Neutrophil (primary cell): ENCODE data around the gene SNX6.
"Not testable (repeated sequence)": the region's sequence is repeated elsewhere in the genome, so short reads cannot be mapped to it uniquely, and the experiment has no call there.

Source experiments
- H3K27ac ChIP-seq: fragments of 200-600 bp; sonication (generic); 2 replicates; pipeline ENCODE4 v1.5.1; 2016; ENCODE audit warnings: mild to moderate bottlenecking, moderate library complexity
- H3K27me3 ChIP-seq: fragments of 200-600 bp; sonication (generic); 2 replicates; pipeline ENCODE4 v1.6.0; 2016; ENCODE audit warnings: mild to moderate bottlenecking
- H3K36me3 ChIP-seq: fragments of 200-600 bp; sonication (generic); 2 replicates; pipeline ENCODE4 v1.5.1; 2017
- H3K4me1 ChIP-seq, 2 experiments: fragments of 200-600 bp in 1 of 2; sonication (generic) in 1 of 2; 1 replicate in 1 of 2; 2 replicates in 1 of 2; pipeline versions ENCODE4 v1.5.1 to v1.6.1; 2013 to 2016; ENCODE audit warnings: low read depth in 1 of 2, low read length in 1 of 2, mild to moderate bottlenecking in 1 of 2, moderate library complexity in 1 of 2; ENCODE audit not compliant: control insufficient read depth in 1 of 2, insufficient read depth in 1 of 2
- H3K4me3 ChIP-seq, 2 experiments: fragments of 200-600 bp in 1 of 2; sonication (generic) in 1 of 2; 1 replicate in 1 of 2; 2 replicates in 1 of 2; pipeline ENCODE4 v1.5.1; 2013 to 2016; ENCODE audit warnings: low read depth in 1 of 2, low read length in 1 of 2, mild to moderate bottlenecking in 1 of 2, moderate library complexity in 1 of 2
- H3K9me3 ChIP-seq: fragments of 200-600 bp; sonication (generic); 2 replicates; pipeline ENCODE4 v1.5.1; 2016
- TF ChIP-seq, protein P1 (sequence below): fragments of 200-600 bp; sonication (generic); IDR thresholded peaks from 2 replicates; pipeline ENCODE4 v1.5.1; 2016; ENCODE audit warnings: antibody characterized with exemption

The SNX6 gene

DNA sequence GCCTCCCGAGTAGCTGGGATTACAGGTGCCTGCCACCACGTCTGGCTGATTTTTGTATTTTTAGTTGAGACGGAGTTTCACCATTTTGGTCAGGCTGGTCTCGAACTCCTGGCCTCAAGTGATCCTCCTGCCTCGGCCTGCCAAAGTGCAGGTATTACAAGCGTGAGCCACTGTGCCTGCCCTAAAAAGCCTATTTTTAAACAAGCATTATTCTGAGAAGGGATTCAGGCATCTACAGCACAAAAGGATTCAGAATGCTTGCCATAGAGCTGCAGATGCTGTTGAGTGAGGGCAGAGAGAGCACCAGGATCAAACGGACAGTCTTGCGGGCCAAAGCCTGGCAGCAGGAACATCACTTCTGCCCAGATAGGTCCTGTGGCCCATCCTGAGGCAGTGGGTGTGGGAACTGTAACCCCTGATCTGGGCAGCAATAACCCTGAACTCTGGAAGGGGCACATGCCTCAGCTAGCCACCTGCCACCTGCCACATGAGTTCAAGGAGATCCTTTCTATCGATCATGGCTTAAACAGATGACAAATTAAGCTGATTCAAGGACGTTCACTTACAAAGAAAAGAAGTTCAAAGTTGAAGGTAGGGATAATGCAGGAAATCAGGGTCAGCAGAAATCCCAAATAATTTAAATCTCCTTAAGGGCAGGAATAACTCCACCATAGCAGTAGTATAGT lies 16.8 kb upstream of the SNX6 start:
- Histone ChIP-seq H3K27ac (no peak overlapping the region), H3K9me3 (no peaks in the 10 kb centered on the region), H3K4me1 (no peaks in the 10 kb centered on the region), H3K36me3 (no peaks in the 10 kb centered on the region), H3K27me3 (no peaks in the 10 kb centered on the region), H3K4me3 (no peak overlapping the region)
- TF ChIP-seq, protein P1, sequence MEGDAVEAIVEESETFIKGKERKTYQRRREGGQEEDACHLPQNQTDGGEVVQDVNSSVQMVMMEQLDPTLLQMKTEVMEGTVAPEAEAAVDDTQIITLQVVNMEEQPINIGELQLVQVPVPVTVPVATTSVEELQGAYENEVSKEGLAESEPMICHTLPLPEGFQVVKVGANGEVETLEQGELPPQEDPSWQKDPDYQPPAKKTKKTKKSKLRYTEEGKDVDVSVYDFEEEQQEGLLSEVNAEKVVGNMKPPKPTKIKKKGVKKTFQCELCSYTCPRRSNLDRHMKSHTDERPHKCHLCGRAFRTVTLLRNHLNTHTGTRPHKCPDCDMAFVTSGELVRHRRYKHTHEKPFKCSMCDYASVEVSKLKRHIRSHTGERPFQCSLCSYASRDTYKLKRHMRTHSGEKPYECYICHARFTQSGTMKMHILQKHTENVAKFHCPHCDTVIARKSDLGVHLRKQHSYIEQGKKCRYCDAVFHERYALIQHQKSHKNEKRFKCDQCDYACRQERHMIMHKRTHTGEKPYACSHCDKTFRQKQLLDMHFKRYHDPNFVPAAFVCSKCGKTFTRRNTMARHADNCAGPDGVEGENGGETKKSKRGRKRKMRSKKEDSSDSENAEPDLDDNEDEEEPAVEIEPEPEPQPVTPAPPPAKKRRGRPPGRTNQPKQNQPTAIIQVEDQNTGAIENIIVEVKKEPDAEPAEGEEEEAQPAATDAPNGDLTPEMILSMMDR, result no peak

DNA sequence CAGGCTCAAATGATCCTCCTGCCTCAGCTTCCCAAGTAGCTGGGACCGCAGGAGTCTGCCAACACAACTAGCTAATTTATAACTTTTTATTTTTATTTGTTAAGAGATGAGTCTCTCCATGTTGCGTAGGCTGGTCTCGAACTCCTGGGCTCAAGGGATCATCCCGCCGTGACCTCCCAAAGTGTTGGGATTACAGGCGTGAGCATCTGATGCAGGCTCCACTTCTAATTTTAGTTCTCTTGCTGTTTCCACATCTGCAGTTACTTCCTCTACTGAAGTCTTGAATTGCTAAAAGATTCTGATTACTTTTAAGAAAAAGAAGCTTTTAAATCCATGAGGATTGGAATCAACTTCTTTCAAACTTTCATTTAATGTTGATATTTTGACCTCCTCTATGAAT lies 13.4 kb upstream of the SNX6 start:
- no peak overlapping the region for H3K27ac ChIP-seq
- TF ChIP-seq, protein P1, result no peak

DNA sequence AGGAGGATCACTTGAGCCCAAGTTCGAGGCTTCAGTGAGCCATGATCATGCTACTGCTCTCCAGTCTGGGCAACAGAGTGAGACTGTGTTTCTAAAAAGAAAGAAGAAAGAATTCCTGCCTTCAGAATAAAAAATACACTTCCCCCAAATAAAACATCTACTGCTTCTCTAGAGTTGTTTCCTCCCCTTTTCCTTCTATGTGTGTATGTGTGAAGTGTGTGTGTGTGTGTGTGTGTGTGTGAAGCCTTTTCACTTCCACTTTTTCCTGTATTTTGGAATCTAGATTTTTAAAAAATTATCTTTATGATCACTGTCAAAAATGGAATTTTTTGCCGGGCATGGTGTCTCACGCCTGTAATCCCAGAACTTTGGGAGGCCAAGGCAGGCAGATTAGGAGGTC lies 12.6 kb upstream of the SNX6 start:
- Histone ChIP-seq H3K4me3 (no peak overlapping the region), H3K27me3 (no peaks in the 10 kb centered on the region), H3K36me3 (no peaks in the 10 kb centered on the region), H3K4me1 (no peaks in the 10 kb centered on the region), H3K27ac (no peak overlapping the region), H3K9me3 (no peaks in the 10 kb centered on the region)
- TF ChIP-seq, protein P1, result no peak

More for the DNA sequence above, 13.4 kb upstream of the SNX6 start:
- Histone ChIP-seq H3K4me1 (no peaks in the 10 kb centered on the region), H3K27me3 (no peaks in the 10 kb centered on the region), H3K36me3 (no peaks in the 10 kb centered on the region), H3K4me3 (no peak overlapping the region), H3K9me3 (no peaks in the 10 kb centered on the region)

DNA sequence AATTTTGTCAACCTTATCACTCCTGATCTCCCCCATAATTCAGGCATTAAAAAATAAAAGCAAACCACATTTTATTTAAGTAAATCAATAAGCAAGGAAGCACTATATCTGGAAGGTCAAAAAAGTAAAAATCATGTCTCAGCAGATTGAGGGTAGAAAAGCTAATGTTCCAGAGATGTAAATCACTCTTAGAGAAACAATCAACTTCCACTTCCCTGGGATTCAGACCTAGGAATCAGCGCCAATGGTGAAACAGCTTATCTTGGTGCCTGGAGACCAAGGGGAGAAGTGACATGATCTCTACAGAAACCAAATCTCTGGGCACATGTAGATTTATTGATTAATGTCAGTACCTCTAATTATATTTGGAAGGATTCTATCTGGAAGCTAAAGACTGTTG lies 10.9 kb upstream of the SNX6 start:
- Histone ChIP-seq H3K36me3 (no peaks in the 10 kb centered on the region), H3K27ac (no peak overlapping the region), H3K27me3 (no peaks in the 10 kb centered on the region), H3K4me3 (no peak overlapping the region), H3K9me3 (no peaks in the 10 kb centered on the region), H3K4me1 (no peaks in the 10 kb centered on the region)
- TF ChIP-seq, protein P1, result no peak

DNA sequence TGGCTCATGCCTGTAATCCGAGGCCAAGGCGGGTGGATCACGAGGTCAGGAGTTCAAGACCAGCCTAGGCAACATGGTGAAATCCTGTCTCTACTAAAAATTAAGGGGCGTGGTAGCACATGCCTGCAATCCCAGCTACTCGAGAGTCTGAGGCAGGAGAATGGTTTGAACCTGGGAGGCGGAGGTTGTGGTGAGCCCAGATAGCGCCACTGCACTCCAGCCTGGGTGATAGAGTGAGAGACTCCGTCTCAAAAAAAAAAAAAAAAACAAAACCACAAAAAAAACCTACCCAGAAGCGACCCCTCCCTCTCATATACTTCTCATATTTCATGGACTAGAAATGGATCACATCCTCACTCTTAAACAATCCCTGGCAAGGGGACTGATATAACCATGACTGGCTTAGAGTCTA lies 4.4 kb upstream of the SNX6 start:
- H3K27me3 ChIP-seq, H3K4me1 ChIP-seq, H3K9me3 ChIP-seq, H3K36me3 ChIP-seq, H3K27ac ChIP-seq, H3K4me3 ChIP-seq: not testable (repeated sequence)

DNA sequence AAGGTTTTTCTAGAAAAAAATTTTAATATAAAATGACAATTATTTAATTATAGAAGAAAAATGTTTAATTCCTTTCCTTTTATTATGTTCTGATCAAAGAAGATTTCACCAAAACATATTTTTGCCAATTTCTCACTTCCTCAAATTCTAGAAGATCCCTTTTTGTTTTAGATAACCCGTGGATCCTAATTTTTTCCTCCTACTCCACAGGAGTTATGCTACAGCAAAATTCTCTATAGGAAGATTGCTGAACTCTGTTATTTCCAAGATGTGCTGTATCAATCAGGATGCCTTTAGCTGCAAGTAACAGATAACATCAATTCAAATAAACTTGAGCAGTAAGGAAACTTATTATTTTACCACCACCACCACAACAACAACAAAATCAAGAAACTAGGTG lies 3.8 kb upstream of the SNX6 start:
- no peaks in the 10 kb centered on the region for H3K27me3 ChIP-seq

More for the DNA sequence above, 3.8 kb upstream of the SNX6 start:
- H3K9me3 ChIP-seq, result no peaks in the 10 kb centered on the region
- no peak overlapping the region for H3K4me3 ChIP-seq
- peaks cover 11 to 14% of the 10 kb centered on the region in 2 experiments for H3K4me1 ChIP-seq
- TF ChIP-seq, protein P1, result no peak
- no peak overlapping the region for H3K27ac ChIP-seq
- H3K36me3 ChIP-seq, result no peaks in the 10 kb centered on the region
